ENCODE results near the gene PRR13.
"Not testable (repeated sequence)": the region's sequence is repeated elsewhere in the genome, so short reads cannot be mapped to it uniquely, and the experiment has no call there.

Gene PRR13

GRCh38 chr12:53441040-53441833 lies at the start of gene PRR13:
Gene PRR13 (plus strand): TSS chr12:53441734. CDS start chr12:53442715, 981 bp downstream.
- DNase-seq, result peak; percentile 98 to 99

DNA sequence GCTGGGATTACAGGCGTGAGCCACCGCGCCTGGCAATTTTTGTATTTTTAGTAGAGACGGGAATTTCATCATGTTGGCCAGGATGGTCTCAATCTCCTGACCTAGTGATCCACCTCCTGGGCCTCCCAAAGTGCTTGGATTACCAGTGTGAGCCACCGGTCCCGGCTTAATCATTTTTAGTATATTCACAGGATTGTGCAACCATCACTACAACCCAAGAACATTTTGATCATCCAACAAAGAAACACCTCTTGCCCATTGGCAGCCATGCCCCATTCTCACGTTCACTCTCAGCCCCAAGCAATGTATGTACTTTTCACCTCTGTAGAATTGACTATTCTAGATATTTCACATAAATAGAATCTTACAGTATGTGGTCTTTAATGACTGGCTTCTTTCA lies 41.6 kb upstream of the PRR13 start:
- DNase-seq, result no peak

DNA sequence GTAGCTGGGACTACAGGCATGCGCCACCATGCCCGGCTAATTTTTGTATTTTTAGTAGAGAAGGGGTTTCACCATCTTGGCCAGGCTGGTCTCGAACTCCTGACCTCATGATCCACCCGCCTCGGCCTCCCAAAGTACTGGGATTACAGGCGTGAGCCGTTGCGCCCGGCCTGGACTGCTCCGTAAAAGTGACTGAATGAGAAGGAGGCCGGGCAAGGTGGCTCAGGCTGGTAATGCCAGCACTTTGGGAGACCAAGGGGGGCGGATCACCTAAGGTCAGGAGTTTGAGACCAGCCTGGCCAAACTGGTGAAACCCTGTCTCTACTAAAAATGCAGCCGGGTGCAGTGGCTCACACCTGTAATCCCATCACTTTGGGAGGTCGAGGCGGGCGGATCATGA lies 39.2 kb upstream of the PRR13 start:
- DNase-seq, result not testable (repeated sequence)

GRCh38 chr12:53402871-53403270 lies 38.7 kb upstream of the PRR13 start:
- DNase-seq, result no peak

DNA sequence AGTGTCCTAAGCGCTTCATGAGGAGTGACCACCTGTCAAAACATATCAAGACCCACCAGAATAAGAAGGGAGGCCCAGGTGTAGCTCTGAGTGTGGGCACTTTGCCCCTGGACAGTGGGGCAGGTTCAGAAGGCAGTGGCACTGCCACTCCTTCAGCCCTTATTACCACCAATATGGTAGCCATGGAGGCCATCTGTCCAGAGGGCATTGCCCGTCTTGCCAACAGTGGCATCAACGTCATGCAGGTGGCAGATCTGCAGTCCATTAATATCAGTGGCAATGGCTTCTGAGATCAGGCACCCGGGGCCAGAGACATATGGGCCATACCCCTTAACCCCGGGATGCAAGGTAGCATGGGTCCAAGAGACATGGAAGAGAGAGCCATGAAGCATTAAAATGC lies 30.6 kb upstream of the PRR13 start:
- DNase-seq, result no peak

- no peak for DNase-seq
Measured at GRCh38 chr12:53413485-53414204, 27.9 kb upstream of the PRR13 start.

DNA sequence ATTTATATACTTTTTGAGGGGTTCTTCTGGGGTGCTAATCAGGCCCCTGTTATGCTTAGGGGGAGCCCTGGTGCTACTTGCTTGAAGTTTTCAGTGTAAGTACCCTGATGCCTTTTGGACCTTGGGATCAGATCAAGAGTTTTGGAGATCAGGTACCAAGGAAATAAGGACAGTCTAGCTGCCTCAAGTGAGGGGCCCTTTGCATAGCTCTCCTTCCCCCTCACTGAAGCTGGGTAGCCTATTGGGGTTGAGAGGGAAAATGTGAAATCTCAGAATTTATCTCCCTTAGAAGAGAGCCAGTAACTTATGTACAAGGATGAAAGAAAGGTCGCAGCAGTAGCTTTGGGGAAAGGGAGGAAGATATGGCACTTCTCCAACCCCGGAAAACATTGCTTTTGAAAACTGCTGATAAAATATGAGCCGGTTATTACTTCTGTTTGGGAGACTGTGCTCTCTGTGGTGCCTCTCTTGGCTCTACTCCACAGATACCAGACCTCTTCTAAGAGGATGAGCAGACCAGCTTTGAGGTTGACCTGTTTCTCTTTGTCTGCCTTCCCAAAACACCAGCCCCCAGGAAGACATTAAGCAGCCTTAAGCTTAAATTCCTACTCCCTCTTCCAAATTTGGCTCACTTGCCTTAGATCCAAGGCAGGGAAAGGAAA lies 26.6 kb upstream of the PRR13 start:
- DNase-seq, result no peak

DNA sequence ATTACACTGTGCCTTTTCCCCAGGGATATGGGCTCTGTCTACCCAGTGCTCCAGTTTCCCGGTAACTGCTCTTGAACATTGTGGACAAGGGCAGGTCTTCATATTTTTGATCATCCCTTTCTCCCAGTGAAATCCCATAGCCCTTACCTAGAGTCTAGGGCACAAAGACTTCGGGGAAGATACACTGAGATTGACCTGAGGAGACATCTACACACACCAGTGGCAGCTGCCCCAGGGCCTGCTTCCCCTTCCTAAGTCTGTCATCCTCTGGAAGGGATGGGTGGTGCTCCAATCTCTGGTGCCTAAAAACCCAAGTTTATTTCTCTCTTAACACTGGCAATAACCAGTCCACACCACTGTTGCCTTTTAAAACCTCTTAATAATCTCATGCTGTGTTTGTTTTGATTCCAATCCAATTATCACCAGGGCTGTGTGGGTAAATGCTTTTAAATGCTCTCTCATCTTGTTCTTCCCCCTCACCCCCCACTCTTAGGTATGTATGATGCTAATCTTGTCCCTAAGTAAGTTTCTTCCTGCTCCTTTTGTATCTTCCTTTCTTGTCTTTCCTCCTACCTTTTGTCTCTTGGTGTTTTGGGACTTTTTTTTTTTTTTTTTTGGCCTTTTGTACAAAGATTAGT lies 25.7 kb upstream of the PRR13 start:
- not testable (repeated sequence) for DNase-seq

GRCh38 chr12:53417291-53417816 lies 24.2 kb upstream of the PRR13 start:
- not testable (repeated sequence) for DNase-seq

GRCh38 chr12:53418221-53418620 lies 23.3 kb upstream of the PRR13 start:
- DNase-seq, result no peak

GRCh38 chr12:53419756-53420155 lies 21.8 kb upstream of the PRR13 start:
- no peak for DNase-seq

DNA sequence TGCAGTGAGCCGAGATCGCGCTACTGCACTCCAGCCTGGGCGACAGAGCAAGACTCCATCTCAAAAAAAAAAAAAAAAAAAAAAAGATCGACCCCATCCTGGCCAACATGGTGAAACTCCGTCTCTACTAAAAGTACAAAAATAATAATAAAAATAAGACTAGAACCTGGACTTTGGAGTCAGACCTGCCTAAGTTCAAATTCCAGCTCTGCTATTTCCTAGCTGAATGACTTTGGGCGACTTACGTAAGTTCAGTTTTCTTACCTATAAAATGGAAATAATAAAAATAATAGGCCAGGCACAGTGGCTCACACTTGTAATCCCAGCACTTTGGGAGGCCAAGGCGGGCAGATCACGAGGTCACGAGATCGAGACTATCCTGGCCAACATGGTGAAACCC lies 19.3 kb upstream of the PRR13 start:
- DNase-seq, result not testable (repeated sequence)

- no peak for DNase-seq
Measured at GRCh38 chr12:53423597-53423996, 17.9 kb upstream of the PRR13 start, which contains the start of gene AMHR2. Gene AMHR2 (plus strand): TSS chr12:53423855. CDS start chr12:53423935, 80 bp downstream.

GRCh38 chr12:53424626-53425514 lies 16.7 kb upstream of the PRR13 start:
- no peak for DNase-seq

GRCh38 chr12:53425515-53426150 lies 15.9 kb upstream of the PRR13 start:
- no peak for DNase-seq

DNA sequence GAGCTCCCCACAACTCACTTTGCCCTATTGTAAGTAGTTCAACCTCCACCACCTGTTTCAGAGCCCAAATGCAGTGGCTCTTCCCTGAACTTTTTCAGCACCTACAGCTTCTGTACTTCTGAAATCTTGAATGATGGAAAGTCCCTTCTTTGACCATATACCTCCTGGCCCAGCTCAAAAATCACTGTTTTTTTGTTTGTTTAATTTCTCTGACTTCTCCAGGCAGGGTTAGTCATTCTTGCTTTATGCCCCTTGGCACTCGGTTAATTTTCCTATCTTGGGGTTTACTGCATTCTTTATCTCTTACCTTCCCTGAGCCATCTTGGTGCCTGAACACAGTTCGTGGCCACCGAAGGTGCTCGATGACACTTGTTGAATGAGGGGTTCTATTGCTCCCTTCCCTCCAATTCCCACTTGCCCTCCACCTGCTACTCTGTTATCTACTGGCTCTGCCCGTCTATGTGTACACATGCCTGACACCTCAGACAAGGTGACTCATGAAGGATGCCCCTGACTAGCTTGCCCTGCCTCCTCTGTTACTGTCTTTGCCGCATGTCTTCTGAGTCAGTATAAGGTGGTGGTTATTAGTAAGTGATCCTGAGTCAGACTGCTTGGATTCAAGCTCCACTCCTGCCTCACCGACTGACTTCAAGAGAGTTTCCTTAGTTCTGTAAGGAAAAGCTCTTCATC lies 13.5 kb upstream of the PRR13 start:
- peak in 1 of 2 donors; percentile 38 for DNase-seq

DNA sequence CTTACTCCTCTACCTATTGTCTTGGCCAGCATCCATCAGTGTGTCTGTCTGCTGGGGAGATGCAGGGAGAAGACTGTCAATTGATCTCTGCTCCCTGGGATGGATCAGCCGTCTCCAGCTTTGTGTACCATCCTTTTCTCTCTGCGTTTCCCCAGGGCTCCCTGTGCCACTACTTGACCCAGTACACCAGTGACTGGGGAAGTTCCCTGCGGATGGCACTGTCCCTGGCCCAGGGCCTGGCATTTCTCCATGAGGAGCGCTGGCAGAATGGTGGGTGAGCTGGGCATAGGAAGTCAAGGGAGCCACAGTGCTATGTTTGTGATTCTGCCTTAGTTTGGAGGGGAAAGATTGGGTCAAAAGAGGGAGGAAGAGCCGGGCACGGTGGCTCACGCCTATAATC lies 12.8 kb upstream of the PRR13 start:
- no peak for DNase-seq

GRCh38 chr12:53430116-53430515 lies 11.4 kb upstream of the PRR13 start:
- DNase-seq, result no peak

- DNase-seq, result no peak
Measured at GRCh38 chr12:53431187-53431586, 10.3 kb upstream of the PRR13 start.

GRCh38 chr12:53435326-53435725 lies 6.2 kb upstream of the PRR13 start:
- not testable (repeated sequence) for DNase-seq

DNA sequence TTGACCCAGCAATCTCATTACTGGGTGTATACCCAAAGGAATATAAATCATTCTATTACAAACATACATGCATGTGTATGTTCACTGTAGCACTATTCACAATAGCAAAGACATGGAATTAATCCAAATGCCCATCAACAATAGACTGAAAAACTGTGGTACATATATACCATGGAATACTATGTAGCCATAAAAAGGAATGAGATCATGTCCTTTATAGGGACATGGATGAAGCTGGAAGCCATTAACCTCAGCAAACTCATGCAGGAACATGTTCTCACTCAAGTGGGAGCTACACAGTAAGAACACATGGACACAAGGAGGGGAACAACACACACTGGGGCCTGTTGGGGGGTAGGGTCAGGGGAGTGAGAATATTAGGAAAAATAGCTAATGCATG lies 2.0 kb upstream of the PRR13 start:
- not testable (repeated sequence) for DNase-seq

All from stimulated activated CD4-positive, alpha-beta T cell treated with anti-CD3 and anti-CD28 coated beads, Interleukin-2, amount 100 ng/mL, for 48 hours (primary cell).